Stomach (tissue), 4 donors: ENCODE results near the gene VPS8.
A peak's percentile ranks its signal among the peaks of the same experiment; 100 is the strongest.

Experiments used
- POLR2A ChIP-seq, 4 donors: fragments of 450-650 bp; IDR thresholded peaks; one replicate each; pipeline ENCODE4 v1.6.1; 2016; ENCODE audit warnings: antibody characterized with exemption in 4 of 4, control low read depth in 2 of 4, mild to moderate bottlenecking in 1 of 4, moderate library complexity in 1 of 4
- POLR2AphosphoS5 ChIP-seq, 3 donors: sonication (generic); formaldehyde crosslinking; IDR thresholded peaks; one replicate each; pipeline ENCODE4 v1.6.1; 2016; ENCODE audit warnings: antibody characterized with exemption in 3 of 3
- TF ChIP-seq, protein P1 (sequence below), 7 experiments: fragments of 450-650 bp in 4 of 7; fragments of 200-600 bp in 3 of 7; sonication (generic) in 3 of 7; IDR thresholded peaks; one replicate each; pipeline ENCODE4 v1.5.1; 2016 to 2019; ENCODE audit warnings: antibody characterized with exemption in 7 of 7, control low read depth in 2 of 7, mild to moderate bottlenecking in 1 of 7

DNA sequence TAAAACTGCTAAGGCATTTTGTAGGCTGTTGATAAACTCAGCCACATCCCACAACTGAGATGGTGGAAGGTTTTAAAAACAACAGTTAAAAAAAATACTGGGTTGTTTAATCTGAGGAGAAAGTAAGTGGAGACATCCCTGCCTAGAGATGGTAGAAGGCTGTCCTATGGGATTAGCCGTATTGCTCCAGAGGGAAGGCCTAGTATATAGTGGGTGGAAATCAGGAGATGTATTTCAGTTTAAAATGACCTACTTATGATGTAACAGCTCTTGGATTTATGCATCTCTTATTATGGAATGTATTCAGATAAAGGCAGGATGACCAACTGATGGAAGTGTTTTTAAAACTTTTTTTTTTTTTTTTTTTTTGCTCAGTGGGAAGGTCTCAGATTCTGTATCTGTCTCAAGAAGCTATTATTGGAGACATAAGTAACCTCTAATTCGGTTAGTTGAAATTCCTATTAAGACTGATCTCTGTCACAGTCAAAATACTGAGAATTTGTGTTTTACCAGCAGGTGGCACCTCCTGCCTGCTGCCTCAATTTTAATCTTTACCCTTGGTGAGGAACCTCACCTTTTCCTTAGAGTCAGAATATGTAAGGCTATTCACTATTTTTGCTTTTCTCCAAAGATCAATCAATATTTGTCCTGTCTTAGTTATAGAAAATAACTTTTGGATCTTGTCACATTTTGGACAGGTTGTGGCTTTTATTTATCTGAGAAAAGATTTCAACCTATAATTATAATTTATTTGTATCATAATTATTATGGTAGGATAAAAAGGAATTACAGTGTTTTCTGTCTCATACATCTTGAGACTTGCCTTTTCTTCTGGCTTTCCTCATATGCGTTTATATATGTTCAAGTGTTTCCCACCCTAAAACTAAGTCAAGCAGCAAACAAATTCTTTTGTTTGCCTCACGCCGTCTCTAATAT lies 63.0 kb downstream of the VPS8 start:
- TF ChIP-seq, protein P1, sequence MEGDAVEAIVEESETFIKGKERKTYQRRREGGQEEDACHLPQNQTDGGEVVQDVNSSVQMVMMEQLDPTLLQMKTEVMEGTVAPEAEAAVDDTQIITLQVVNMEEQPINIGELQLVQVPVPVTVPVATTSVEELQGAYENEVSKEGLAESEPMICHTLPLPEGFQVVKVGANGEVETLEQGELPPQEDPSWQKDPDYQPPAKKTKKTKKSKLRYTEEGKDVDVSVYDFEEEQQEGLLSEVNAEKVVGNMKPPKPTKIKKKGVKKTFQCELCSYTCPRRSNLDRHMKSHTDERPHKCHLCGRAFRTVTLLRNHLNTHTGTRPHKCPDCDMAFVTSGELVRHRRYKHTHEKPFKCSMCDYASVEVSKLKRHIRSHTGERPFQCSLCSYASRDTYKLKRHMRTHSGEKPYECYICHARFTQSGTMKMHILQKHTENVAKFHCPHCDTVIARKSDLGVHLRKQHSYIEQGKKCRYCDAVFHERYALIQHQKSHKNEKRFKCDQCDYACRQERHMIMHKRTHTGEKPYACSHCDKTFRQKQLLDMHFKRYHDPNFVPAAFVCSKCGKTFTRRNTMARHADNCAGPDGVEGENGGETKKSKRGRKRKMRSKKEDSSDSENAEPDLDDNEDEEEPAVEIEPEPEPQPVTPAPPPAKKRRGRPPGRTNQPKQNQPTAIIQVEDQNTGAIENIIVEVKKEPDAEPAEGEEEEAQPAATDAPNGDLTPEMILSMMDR (IDR thresholded peaks at IDR 0.05): peak in 4 of 7 experiments; percentile 16 to 30 (median 20)
- TF ChIP-seq POLR2A (IDR thresholded peaks at IDR 0.05): no peak
- no peak for TF ChIP-seq POLR2AphosphoS5 (IDR thresholded peaks at IDR 0.05)
